ENCODE results near the gene DNAJC16. TPM values are rescaled to one million over a fixed set of nuclear protein-coding genes. Genes with fewer than 3 reads are reported as not detected.

The DNAJC16 gene
- total and polyA plus RNA-seq, 3 donors from 2014 or later = 19.9 to 32.1 (median 24.3) TPM

- no peaks in the 10 kb centered on the region for H3K27me3 ChIP-seq
- 91% methylated on average over 2 of the region's 2 CpGs for WGBS, 2 donors
- H3K4me1 ChIP-seq = no peaks in the 10 kb centered on the region
- DNase-seq = no peak
- TF ChIP-seq POLR2A (IDR thresholded peaks at IDR 0.05) = no peak
- TF ChIP-seq, protein P1, sequence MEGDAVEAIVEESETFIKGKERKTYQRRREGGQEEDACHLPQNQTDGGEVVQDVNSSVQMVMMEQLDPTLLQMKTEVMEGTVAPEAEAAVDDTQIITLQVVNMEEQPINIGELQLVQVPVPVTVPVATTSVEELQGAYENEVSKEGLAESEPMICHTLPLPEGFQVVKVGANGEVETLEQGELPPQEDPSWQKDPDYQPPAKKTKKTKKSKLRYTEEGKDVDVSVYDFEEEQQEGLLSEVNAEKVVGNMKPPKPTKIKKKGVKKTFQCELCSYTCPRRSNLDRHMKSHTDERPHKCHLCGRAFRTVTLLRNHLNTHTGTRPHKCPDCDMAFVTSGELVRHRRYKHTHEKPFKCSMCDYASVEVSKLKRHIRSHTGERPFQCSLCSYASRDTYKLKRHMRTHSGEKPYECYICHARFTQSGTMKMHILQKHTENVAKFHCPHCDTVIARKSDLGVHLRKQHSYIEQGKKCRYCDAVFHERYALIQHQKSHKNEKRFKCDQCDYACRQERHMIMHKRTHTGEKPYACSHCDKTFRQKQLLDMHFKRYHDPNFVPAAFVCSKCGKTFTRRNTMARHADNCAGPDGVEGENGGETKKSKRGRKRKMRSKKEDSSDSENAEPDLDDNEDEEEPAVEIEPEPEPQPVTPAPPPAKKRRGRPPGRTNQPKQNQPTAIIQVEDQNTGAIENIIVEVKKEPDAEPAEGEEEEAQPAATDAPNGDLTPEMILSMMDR (IDR thresholded peaks at IDR 0.05) = no peak
- H3K4me3 ChIP-seq = no peak overlapping the region
- intact Hi-C loops (cut with DNase I; ENCODE audit: low total_unique reads) = no loop called here
- H3K9me3 ChIP-seq = no peaks in the 10 kb centered on the region
- no peaks in the 10 kb centered on the region for H3K36me3 ChIP-seq (ENCODE audit: low read depth, missing control alignments)
- no peak overlapping the region for H3K27ac ChIP-seq
These were observed 20.0 kb downstream of the DNAJC16 start for GRCh38 chr1:15546641-15547040.

GRCh38 chr1:15550573-15550972 is 23.9 kb downstream of the DNAJC16 start:
- no peaks in the 10 kb centered on the region for H3K27me3 ChIP-seq
- DNase-seq = no peak
- H3K27ac ChIP-seq = no peak overlapping the region
- no peaks in the 10 kb centered on the region for H3K4me1 ChIP-seq
- WGBS, 2 donors = 88 to 90% methylated on average over 6 of the region's 6 CpGs
- no peak overlapping the region for H3K4me3 ChIP-seq
- no peaks in the 10 kb centered on the region for H3K9me3 ChIP-seq
- intact Hi-C loops (cut with DNase I; ENCODE audit: low total_unique reads) = no loop called here
- H3K36me3 ChIP-seq (ENCODE audit: low read depth, missing control alignments) = no peaks in the 10 kb centered on the region
- TF ChIP-seq POLR2A (IDR thresholded peaks at IDR 0.05) = no peak
- TF ChIP-seq, protein P1 (IDR thresholded peaks at IDR 0.05) = no peak

DNA sequence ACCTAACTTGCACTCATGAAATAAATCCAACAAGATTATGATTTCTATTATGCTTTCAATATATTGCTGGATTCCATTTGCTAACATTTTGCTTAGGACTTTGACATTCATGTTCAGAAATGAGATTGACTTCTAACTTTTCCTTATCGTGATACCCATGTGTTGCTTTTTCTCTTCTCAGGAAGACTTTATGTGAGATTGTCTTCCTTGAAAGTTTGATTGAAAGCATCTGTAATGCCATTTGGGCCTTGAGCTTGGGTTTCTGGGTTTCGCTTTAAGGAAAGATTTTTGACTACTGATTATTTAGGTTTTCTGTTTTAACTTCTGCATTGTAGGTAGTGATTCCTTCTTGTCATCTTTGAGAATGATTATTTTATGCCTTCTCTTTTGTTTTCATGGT is 30.4 kb downstream of the DNAJC16 start:
- no peaks in the 10 kb centered on the region for H3K36me3 ChIP-seq (ENCODE audit: low read depth, missing control alignments)
- H3K27ac ChIP-seq = no peak overlapping the region
- TF ChIP-seq POLR2A (IDR thresholded peaks at IDR 0.05) = no peak
- TF ChIP-seq, protein P1 (IDR thresholded peaks at IDR 0.05) = no peak
- H3K27me3 ChIP-seq = no peaks in the 10 kb centered on the region
- H3K4me3 ChIP-seq = no peak overlapping the region
- no peaks in the 10 kb centered on the region for H3K9me3 ChIP-seq
- no peak for DNase-seq
- 88 to 89% methylated on average over 2 of the region's 2 CpGs for WGBS, 2 donors
- intact Hi-C loops (cut with DNase I; ENCODE audit: low total_unique reads) = no loop called here
- H3K4me1 ChIP-seq = no peaks in the 10 kb centered on the region

DNA sequence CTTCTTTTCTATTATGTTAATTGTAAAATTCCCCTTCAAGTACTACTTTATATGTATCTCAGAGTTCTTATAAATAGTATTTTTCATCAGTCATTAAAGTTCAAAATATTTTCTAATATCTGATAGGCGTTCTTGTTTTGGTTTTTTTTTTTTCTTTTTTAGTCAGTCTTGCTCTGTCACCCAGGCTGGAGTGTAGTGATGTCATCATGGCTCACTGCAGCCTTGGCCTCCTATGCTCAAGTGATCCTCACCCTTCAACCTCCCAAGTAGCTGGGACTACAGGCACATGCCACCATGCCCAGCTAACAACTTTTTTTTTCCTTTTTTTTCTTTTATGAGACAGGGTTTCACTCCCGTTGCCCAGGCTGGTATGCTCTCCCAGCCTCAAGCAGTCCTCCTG is 30.9 kb downstream of the DNAJC16 start:
- intact Hi-C loops (cut with DNase I; ENCODE audit: low total_unique reads) = no loop called here
- DNase-seq = no peak
- no peak overlapping the region for H3K4me3 ChIP-seq
- TF ChIP-seq POLR2A (IDR thresholded peaks at IDR 0.05) = no peak
- TF ChIP-seq, protein P1 (IDR thresholded peaks at IDR 0.05) = no peak
- H3K9me3 ChIP-seq = no peaks in the 10 kb centered on the region
- no peaks in the 10 kb centered on the region for H3K4me1 ChIP-seq
- 90 to 94% methylated on average over 2 of the region's 2 CpGs for WGBS, 2 donors
- no peaks in the 10 kb centered on the region for H3K36me3 ChIP-seq (ENCODE audit: low read depth, missing control alignments)
- H3K27me3 ChIP-seq = no peaks in the 10 kb centered on the region
- H3K27ac ChIP-seq = no peak overlapping the region

DNA sequence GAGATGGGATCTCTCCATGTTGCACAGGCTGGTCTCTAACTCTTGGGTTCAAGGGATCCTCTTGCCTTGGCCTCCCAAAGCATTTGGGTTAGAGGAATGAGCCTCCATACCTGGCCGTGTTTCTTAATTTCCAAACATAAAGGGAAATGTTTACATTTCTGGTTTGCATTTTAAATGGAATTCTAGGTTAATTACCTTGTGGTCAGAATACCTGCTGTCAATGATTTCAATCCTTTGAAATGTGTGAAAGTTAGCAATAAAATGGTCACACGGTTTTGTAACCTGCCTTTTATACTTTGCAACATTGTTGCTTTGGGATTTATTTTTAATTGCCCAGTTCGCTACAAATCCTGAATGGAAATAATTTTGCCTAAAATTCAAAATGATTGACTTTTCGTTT is 31.9 kb downstream of the DNAJC16 start:
- TF ChIP-seq POLR2A (IDR thresholded peaks at IDR 0.05) = no peak
- TF ChIP-seq, protein P1 (IDR thresholded peaks at IDR 0.05) = no peak
- Histone ChIP-seq H3K9me3 (no peaks in the 10 kb centered on the region), H3K4me3 (no peak overlapping the region), H3K27ac (no peak overlapping the region), H3K4me1 (no peaks in the 10 kb centered on the region), H3K36me3 (ENCODE audit: low read depth, missing control alignments) (no peaks in the 10 kb centered on the region), H3K27me3 (no peaks in the 10 kb centered on the region)
- intact Hi-C loops (cut with DNase I; ENCODE audit: low total_unique reads) = no loop called here
- WGBS, 2 donors = 72 to 75% methylated on average over 4 of the region's 4 CpGs
- no peak for DNase-seq
